Lower lobe of right lung (tissue), 2 donors: ENCODE data around the gene ICA1. TPM values are rescaled to one million over a fixed set of nuclear protein-coding genes. Genes with fewer than 3 reads are reported as not detected.

Source experiments
- ATAC-seq, 2 donors: fragments of 200-7000 bp; cut with Tn5 transposase; one replicate each; pipeline ENCODE4 v1.9.1; 2020 to 2022; ENCODE audit warnings: mild to moderate bottlenecking in 2 of 2, moderate library complexity in 2 of 2
- DNase-seq: peaks from one replicate; pipeline ENCODE4 v3.0.0-alpha.2; 2020
- H3K27ac ChIP-seq: fragments of 200-600 bp; one replicate; pipeline ENCODE4 v1.8.0; 2022
- H3K27me3 ChIP-seq: fragments of 200-600 bp; one replicate; pipeline ENCODE4 v1.8.0; 2022; ENCODE audit warnings: low read depth
- H3K36me3 ChIP-seq: fragments of 200-600 bp; one replicate; pipeline ENCODE4 v1.8.0; 2022; ENCODE audit warnings: mild to moderate bottlenecking
- H3K4me1 ChIP-seq: fragments of 200-600 bp; one replicate; pipeline ENCODE4 v1.8.0; 2022
- H3K4me3 ChIP-seq: fragments of 200-600 bp; one replicate; pipeline ENCODE4 v1.8.0; 2022; ENCODE audit warnings: mild to moderate bottlenecking
- H3K9me3 ChIP-seq: fragments of 200-600 bp; one replicate; pipeline ENCODE4 v1.8.0; 2022
- intact Hi-C: fragments of 100-400 bp; cut with DNase I; formaldehyde crosslinking; loops from one replicate; pipeline ENCODE4 v1.11.0; 2022
- total RNA-seq: library from RNA; stranded (reverse); fragmentation: NEBNext Ultra II Directional; extraction: Animal tissue kit (Norgen Biotek cat#: 25700); gene quantifications from one replicate; pipeline ENCODE4 v1.2.1, GENCODE V29; 2021
- TF ChIP-seq, protein P1 (sequence below): fragments of 200-600 bp; IDR thresholded peaks from one replicate; pipeline ENCODE4 v1.8.0; 2022; ENCODE audit warnings: antibody characterized with exemption, mild to moderate bottlenecking
- donor health status: DM: no; HTN: yes; CAD: no; lungs with severe emphysema.

Gene ICA1
- total RNA-seq, 1 donor from 2014 or later: 19.5 TPM

DNA sequence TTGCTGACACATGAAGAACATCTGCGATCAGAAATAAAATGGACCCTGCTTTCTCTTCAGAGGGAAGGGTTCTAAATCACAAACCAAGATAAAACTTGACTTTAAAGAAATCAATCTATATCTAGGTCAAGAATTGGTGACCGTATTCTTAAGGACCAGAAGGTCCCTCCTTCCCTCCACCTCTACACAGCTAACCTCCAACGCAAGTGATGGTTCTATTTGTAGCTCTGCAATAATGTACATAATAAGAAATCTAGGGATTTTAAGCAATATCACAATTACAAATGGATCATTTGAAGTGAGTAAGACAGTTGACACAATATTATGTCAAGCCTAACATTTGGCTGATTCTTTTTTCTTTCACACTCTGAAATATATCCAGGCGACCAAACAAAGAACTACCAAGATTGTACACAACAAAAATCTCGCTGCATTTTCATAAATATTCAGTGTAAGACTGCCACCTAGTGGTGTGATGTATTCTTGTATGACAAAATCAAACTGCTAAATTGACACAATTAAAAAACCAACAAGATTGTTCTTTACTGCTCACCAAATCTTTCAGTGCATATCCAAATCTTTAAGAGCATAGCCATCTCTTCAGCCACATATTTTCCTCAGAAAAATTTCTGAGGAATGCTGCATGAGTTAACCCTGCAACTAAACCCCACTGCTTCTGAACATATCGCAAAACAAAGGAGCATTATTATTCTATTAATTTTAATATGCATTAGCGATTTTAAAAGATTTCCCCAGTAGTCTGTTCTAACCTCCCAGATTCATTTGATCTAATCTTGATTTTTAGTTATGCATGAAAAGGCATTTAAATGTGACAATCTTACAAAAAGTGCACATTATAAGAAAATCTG lies 44.5 kb downstream of the ICA1 start:
- Histone ChIP-seq H3K4me3 (no peak overlapping the region), H3K9me3 (no peaks in the 10 kb centered on the region), H3K36me3 (peaks cover 17% of the 10 kb centered on the region), H3K27me3 (no peaks in the 10 kb centered on the region), H3K27ac (no peak overlapping the region), H3K4me1 (no peaks in the 10 kb centered on the region)
- no peak for DNase-seq
- intact Hi-C loops: no loop called here
- TF ChIP-seq, protein P1, sequence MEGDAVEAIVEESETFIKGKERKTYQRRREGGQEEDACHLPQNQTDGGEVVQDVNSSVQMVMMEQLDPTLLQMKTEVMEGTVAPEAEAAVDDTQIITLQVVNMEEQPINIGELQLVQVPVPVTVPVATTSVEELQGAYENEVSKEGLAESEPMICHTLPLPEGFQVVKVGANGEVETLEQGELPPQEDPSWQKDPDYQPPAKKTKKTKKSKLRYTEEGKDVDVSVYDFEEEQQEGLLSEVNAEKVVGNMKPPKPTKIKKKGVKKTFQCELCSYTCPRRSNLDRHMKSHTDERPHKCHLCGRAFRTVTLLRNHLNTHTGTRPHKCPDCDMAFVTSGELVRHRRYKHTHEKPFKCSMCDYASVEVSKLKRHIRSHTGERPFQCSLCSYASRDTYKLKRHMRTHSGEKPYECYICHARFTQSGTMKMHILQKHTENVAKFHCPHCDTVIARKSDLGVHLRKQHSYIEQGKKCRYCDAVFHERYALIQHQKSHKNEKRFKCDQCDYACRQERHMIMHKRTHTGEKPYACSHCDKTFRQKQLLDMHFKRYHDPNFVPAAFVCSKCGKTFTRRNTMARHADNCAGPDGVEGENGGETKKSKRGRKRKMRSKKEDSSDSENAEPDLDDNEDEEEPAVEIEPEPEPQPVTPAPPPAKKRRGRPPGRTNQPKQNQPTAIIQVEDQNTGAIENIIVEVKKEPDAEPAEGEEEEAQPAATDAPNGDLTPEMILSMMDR: peak; percentile 72
- ATAC-seq: peak; percentile 66 to 76

DNA sequence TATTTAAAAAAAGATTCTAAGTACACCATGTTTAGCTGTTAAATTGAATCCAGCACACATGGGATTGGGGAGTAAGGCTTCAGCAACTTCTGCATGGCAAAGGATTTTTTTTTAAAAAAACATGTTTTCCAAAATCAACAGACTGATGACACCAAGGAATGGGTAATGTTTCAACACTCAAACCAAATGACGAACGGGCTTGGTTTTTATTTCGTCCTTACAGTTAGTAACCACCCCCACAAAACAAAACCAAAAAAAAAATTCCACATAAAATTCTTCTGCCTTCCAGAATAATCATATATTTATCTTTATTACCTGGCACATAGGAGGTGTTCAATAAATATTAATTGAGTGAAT lies 45.7 kb downstream of the ICA1 start:
- DNase-seq: no peak
- H3K9me3 ChIP-seq: no peaks in the 10 kb centered on the region
- intact Hi-C loops: no loop called here
- H3K27me3 ChIP-seq: no peaks in the 10 kb centered on the region
- TF ChIP-seq, protein P1: no peak
- H3K4me1 ChIP-seq: no peaks in the 10 kb centered on the region
- no peak for ATAC-seq
- peaks cover 17% of the 10 kb centered on the region for H3K36me3 ChIP-seq
- H3K4me3 ChIP-seq: no peak overlapping the region
- H3K27ac ChIP-seq: no peak overlapping the region

DNA sequence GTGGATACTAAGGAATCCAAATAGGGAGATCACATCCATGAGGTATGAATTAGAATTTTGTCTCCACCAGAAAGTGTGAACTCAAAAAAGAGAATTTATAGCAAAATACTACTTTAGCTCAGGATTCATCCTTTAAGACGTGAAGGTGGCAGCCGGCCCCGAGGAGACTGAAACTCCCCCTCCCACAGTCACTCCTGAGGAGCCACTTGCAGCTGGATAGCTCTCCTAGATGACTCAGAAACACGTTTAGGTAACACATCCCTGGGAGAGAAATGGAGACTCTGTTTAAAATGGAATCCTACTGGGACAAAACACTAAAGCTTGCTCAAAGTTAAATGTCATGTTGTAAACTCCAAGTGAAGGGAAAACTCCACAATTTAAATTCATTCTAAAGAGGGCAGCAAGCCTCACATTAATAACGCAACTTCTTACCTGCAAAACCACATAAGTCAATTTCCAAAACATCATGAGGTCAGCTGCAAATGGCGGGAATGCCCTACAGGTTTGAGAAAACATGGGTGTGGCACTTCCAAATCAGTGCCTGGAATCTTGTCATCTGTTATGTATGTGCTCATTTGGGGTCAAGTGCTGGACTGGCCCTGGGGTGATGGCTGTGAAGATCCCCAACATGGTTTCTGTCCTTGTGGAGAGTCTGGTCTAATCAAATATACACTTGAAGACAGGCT lies 46.2 kb downstream of the ICA1 start:
- H3K9me3 ChIP-seq: no peaks in the 10 kb centered on the region
- TF ChIP-seq, protein P1: no peak
- ATAC-seq (no peak), DNase-seq (no peak)
- no peak overlapping the region for H3K27ac ChIP-seq
- H3K4me1 ChIP-seq: no peaks in the 10 kb centered on the region
- peaks cover 17% of the 10 kb centered on the region for H3K36me3 ChIP-seq
- H3K27me3 ChIP-seq: no peaks in the 10 kb centered on the region
- intact Hi-C loops: no loop called here
- no peak overlapping the region for H3K4me3 ChIP-seq

DNA sequence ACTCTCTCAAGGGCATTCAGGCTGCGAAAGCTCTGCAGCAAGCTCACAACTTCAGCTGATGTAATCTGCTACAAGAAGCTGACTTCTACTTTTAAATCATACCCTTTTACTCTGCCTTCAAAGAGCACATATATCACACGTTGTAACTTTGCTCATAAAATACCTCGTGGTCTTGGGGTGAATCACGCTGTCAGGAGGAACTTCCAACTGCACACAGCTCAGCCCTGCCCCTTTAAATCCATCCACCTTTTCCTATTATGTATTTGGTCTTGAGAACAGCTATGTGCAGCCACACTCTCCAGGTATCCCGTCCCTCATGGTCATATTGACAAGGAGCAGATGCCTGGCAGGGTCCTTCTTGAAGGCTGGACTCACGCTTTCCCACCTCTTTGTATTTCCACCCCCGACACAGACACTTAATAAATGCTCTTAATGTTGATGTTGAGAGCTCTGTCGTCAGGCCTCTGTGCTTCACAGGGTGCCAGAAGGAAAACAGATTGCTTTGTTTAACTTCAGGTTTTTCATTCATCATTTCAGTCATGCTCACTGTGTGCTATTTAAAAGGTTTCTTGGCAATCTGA lies 47.6 kb downstream of the ICA1 start:
- H3K4me1 ChIP-seq: no peaks in the 10 kb centered on the region
- no peaks in the 10 kb centered on the region for H3K27me3 ChIP-seq
- intact Hi-C loops: no loop called here
- no peaks in the 10 kb centered on the region for H3K9me3 ChIP-seq
- no peak overlapping the region for H3K27ac ChIP-seq
- TF ChIP-seq, protein P1: no peak
- ATAC-seq: no peak
- DNase-seq: no peak
- no peak overlapping the region for H3K4me3 ChIP-seq
- peaks cover 10% of the 10 kb centered on the region for H3K36me3 ChIP-seq

DNA sequence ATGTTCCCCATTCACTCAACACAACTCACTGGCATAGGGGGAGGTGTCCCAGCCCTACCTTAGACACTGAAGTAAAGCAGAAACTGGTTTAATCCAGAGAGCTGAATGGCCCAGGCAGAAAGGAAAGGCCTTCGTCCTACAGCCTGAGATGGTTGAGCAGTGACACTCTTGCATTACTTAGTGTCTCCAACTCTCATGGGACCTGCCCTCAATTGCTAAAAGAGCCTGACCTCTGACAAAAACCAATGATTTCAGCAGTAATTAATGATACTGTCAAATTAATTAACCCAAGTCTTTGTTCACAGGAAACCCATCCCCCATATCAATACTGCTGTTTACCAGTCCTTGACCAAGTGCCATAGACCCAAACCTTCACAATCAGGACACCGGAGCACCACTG lies 48.6 kb downstream of the ICA1 start:
- DNase-seq (no peak), ATAC-seq (no peak)
- H3K9me3 ChIP-seq: no peaks in the 10 kb centered on the region
- TF ChIP-seq, protein P1: no peak
- peaks cover 6% of the 10 kb centered on the region for H3K36me3 ChIP-seq
- H3K27ac ChIP-seq: no peak overlapping the region
- H3K27me3 ChIP-seq: no peaks in the 10 kb centered on the region
- H3K4me3 ChIP-seq: no peak overlapping the region
- H3K4me1 ChIP-seq: no peaks in the 10 kb centered on the region
- intact Hi-C loops: no loop called here
